ENCODE measurements around the gene PCSK7. TPM values are rescaled to one million over a fixed set of nuclear protein-coding genes. Genes with fewer than 3 reads are reported as not detected.

The PCSK7 gene
- total and polyA plus RNA-seq, 2 of the 8 experiments (the other 6 are each of a cell fraction or from before 2014, with no cell fraction given) = 23.4 to 38.5 TPM

DNA sequence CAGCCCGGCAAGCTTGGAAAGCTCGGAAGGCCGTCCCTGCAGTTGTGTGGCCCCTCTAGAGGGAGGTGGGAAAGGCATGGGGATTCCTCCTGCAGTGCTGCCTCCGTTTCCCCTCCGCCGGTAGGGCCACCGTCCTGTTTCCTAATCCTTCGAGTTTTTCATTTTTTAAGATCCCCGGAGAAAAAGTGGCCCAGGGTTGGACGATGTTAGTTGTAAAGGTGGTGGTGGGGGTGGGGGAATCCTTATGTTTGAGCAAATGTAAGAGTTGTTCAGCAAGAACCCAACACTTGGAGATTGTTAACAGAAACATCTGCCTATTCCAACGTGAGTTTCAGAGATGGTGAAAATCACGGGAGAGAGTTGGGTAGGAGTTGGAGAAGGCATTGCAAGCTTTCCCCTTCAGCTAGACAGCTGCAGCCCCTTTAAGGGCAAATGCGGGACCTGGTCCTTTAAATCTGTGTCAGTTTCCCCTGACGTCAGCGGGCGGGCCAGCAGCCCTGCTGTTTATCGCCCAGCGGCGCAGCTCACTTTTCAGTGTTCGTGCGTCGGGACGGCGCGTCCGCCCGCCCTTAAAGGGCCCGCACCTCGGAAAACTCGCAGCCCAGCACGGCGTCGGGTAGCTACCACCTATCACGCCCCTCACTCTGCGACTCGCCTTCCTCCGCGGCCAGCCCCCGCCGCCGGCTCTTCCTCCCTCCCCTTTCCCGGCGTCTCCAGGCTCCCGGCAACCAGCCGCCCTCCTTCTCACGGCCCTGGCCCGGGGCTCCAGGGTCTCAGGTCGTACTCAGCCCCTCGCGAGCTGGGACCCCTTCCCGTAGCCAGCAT is 53.5 kb downstream of the PCSK7 start, which contains the start of gene SIDT2 (continued):
- TF ChIP-seq GABPA (IDR thresholded peaks at IDR 0.05; ENCODE audit: borderline replicate concordance, insufficient read depth, low read length) (0 out of 2 replicates have a peak, but pooled peaks have one; percentile 26), SP1 (IDR thresholded peaks at IDR 0.05; ENCODE audit: low read depth, low read length) (peak; percentile 61; the same call in 1 of the 2 replicates), SRF (IDR thresholded peaks at IDR 0.05; ENCODE audit: low read depth, low read length) (no peak), POLR2AphosphoS5 (IDR thresholded peaks at IDR 0.05; ENCODE audit: low read depth, low read length) (peak; percentile 89), SP2 (IDR thresholded peaks at IDR 0.05; ENCODE audit: low read length) (no peak), JUN (IDR thresholded peaks at IDR 0.05; ENCODE audit: low read depth, low read length) (no peak), TCF12 (IDR thresholded peaks at IDR 0.05; ENCODE audit: low read depth, low read length) (0 out of 2 replicates have a peak, but pooled peaks have one; percentile 46), TEAD4 (IDR thresholded peaks at IDR 0.05; ENCODE audit: low read depth, low read length) (no peak), BRCA1 (IDR thresholded peaks at IDR 0.05; ENCODE audit: low read depth, low read length) (no peak), TAF1 (IDR thresholded peaks at IDR 0.05; ENCODE audit: low read depth, low read length) (peak; percentile 74), KDM5A (IDR thresholded peaks at IDR 0.05; ENCODE audit: low read length) (no peak), MAFK (IDR thresholded peaks at IDR 0.05; ENCODE audit: low read depth, low read length) (no peak), CBX8 (IDR thresholded peaks at IDR 0.05; ENCODE audit: borderline replicate concordance, low read depth, low read length) (no peak), JUND (IDR thresholded peaks at IDR 0.05; ENCODE audit: low read length) (peak; percentile 63; the same call in 1 of the 2 replicates)
- TF ChIP-seq, protein P1, sequence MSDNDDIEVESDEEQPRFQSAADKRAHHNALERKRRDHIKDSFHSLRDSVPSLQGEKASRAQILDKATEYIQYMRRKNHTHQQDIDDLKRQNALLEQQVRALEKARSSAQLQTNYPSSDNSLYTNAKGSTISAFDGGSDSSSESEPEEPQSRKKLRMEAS (IDR thresholded peaks at IDR 0.05) = peak; percentile 66
- TF ChIP-seq, protein P2, sequence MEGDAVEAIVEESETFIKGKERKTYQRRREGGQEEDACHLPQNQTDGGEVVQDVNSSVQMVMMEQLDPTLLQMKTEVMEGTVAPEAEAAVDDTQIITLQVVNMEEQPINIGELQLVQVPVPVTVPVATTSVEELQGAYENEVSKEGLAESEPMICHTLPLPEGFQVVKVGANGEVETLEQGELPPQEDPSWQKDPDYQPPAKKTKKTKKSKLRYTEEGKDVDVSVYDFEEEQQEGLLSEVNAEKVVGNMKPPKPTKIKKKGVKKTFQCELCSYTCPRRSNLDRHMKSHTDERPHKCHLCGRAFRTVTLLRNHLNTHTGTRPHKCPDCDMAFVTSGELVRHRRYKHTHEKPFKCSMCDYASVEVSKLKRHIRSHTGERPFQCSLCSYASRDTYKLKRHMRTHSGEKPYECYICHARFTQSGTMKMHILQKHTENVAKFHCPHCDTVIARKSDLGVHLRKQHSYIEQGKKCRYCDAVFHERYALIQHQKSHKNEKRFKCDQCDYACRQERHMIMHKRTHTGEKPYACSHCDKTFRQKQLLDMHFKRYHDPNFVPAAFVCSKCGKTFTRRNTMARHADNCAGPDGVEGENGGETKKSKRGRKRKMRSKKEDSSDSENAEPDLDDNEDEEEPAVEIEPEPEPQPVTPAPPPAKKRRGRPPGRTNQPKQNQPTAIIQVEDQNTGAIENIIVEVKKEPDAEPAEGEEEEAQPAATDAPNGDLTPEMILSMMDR (IDR thresholded peaks at IDR 0.05; ENCODE audit: control extremely low read depth in 1 of 3, insufficient read depth in 1 of 3, low read depth in 1 of 3, low read length in 3 of 3) = peak in 1 of 3 experiments; percentile 5; a peak in 1 of 4 replicates

All from H1 (cell line).